Loucy (cell line): ENCODE measurements around the gene PIEZO1.

Experiments used
- H2AFZ ChIP-seq: fragments of 200-600 bp; sonication (generic); 2 replicates; pipeline ENCODE4 v1.6.0; 2016; ENCODE audit warnings: antibody characterized with exemption, mild to moderate bottlenecking, low read length, moderate library complexity
- H3F3A ChIP-seq: fragments of 200-600 bp; 2 replicates; pipeline ENCODE4 v1.6.0; 2016; ENCODE audit warnings: antibody characterized with exemption, low read depth, mild to moderate bottlenecking
- H3K27me3 ChIP-seq: fragments of 200-600 bp; sonication (generic); 2 replicates; pipeline ENCODE4 v1.6.1; 2014; ENCODE audit warnings: low read length, mild to moderate bottlenecking; ENCODE audit not compliant: insufficient read depth, poor library complexity, severe bottlenecking
- H3K36me3 ChIP-seq: fragments of 200-600 bp; sonication (generic); 2 replicates; pipeline ENCODE4 v1.6.1; 2016; ENCODE audit warnings: low read length; ENCODE audit not compliant: insufficient read depth
- H3K4me1 ChIP-seq: fragments of 200-600 bp; sonication (generic); 2 replicates; pipeline ENCODE4 v1.5.1; 2014; ENCODE audit warnings: low read length, mild to moderate bottlenecking; ENCODE audit not compliant: insufficient read depth, poor library complexity, severe bottlenecking
- H3K4me2 ChIP-seq: fragments of 200-600 bp; sonication (generic); 2 replicates; pipeline ENCODE4 v1.6.0; 2014; ENCODE audit warnings: antibody characterized with exemption, low read length, low read depth, mild to moderate bottlenecking; ENCODE audit not compliant: poor library complexity, severe bottlenecking
- H3K4me3 ChIP-seq: fragments of 200-600 bp; sonication (generic); 2 replicates; pipeline ENCODE4 v1.5.1; 2014; ENCODE audit warnings: low read length, mild to moderate bottlenecking, mixed read lengths; ENCODE audit not compliant: poor library complexity, severe bottlenecking
- H3K79me2 ChIP-seq: fragments of 200-600 bp; sonication (generic); 2 replicates; pipeline ENCODE4 v1.6.1; 2014; ENCODE audit warnings: low read length; ENCODE audit not compliant: insufficient read depth
- H3K9ac ChIP-seq: fragments of 200-600 bp; sonication (generic); 2 replicates; pipeline ENCODE4 v1.6.0; 2014; ENCODE audit warnings: mild to moderate bottlenecking, low read depth, low read length, moderate library complexity; ENCODE audit not compliant: poor library complexity, severe bottlenecking
- H3K9me2 ChIP-seq: fragments of 200-600 bp; sonication (generic); replicated peaks from 2 replicates; pipeline ENCODE4 v1.6.1; 2016; ENCODE audit warnings: low read depth, low read length, mixed read lengths
- H3K9me3 ChIP-seq: fragments of 200-600 bp; sonication (generic); 2 replicates; pipeline ENCODE4 v1.6.1; 2014; ENCODE audit warnings: mild to moderate bottlenecking, antibody characterized with exemption, low read length, low read depth; ENCODE audit not compliant: insufficient read depth
- H4K20me1 ChIP-seq: fragments of 200-600 bp; sonication (generic); 2 replicates; pipeline ENCODE4 v1.6.0; 2014; ENCODE audit warnings: antibody characterized with exemption, low read length, mild to moderate bottlenecking; ENCODE audit not compliant: insufficient read depth, poor library complexity, severe bottlenecking
- EZH2phosphoT487 ChIP-seq: fragments of 200-600 bp; IDR thresholded peaks from 2 replicates; pipeline ENCODE4 v1.6.1; 2018; ENCODE audit warnings: antibody characterized with exemption, mild to moderate bottlenecking, moderate library complexity, borderline replicate concordance
- TF ChIP-seq, protein P1 (sequence below): fragments of 200-600 bp; sonication (generic); conservative IDR thresholded peaks from 2 replicates; pipeline ENCODE4 v1.5.1; 2014; ENCODE audit warnings: mild to moderate bottlenecking, antibody characterized with exemption, low read length

The PIEZO1 gene

DNA sequence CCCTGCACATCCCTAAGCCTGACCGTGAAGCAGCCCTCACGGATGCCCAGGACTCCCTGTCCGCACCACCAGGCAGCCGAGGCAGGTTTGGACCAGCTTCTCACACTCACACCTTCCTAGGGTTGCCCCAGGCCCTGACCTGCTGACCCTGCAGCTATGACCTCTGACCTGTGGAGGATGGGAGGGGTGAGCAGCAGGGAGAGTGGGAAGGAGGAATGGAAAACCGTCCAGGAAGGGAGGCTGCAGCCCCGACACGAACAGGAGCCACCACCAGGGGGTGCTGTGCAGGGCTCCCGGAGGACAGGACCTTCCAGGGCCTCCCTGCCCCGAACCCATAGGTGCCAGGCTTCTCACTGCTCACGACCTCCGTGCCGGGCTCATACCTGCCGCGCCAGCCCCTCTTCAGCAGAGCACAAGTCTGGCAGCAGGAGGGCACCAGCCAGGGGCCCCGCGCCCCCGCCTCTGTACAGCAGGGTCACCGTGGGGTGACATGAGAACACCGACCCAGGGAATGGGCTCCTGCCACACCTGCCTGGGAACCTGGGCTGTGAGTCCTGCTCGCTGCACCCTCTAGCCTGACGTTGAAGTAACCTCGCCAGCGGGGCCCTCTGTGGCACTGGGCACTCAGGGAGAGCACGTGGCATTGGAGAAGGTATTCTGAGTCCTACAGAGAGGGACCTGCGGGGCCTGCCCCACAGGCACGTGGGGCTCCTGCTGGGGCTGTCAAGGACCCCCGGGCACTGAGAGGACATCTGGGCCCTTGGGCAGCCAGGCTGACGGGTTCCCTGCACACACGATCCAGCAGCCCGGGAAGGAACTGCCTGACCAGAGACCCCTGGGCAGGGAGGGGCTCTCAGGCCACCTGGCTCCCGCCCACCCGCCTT is 41.1 kb downstream of the PIEZO1 start:
- H4K20me1 ChIP-seq, result peaks cover 5% of the 10 kb centered on the region
- 0 out of 2 replicates have a peak, but pooled peaks cover 2% of the 10 kb centered on the region for H3K79me2 ChIP-seq
- TF ChIP-seq EZH2phosphoT487, result no peak
- TF ChIP-seq, protein P1, sequence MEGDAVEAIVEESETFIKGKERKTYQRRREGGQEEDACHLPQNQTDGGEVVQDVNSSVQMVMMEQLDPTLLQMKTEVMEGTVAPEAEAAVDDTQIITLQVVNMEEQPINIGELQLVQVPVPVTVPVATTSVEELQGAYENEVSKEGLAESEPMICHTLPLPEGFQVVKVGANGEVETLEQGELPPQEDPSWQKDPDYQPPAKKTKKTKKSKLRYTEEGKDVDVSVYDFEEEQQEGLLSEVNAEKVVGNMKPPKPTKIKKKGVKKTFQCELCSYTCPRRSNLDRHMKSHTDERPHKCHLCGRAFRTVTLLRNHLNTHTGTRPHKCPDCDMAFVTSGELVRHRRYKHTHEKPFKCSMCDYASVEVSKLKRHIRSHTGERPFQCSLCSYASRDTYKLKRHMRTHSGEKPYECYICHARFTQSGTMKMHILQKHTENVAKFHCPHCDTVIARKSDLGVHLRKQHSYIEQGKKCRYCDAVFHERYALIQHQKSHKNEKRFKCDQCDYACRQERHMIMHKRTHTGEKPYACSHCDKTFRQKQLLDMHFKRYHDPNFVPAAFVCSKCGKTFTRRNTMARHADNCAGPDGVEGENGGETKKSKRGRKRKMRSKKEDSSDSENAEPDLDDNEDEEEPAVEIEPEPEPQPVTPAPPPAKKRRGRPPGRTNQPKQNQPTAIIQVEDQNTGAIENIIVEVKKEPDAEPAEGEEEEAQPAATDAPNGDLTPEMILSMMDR, result peak; percentile 61
- no peak overlapping the region for H3K9ac ChIP-seq
- no peak overlapping the region for H3K4me3 ChIP-seq
- H3K36me3 ChIP-seq, result no peaks in the 10 kb centered on the region; the same call in 1 of the 2 replicates
- H3K27me3 ChIP-seq, result no peaks in the 10 kb centered on the region
- H2AFZ ChIP-seq, result no peak overlapping the region
- H3F3A ChIP-seq, result no peaks in the 10 kb centered on the region
- H3K9me2 ChIP-seq, result no peaks in the 10 kb centered on the region
- no peaks in the 10 kb centered on the region for H3K9me3 ChIP-seq
- H3K4me1 ChIP-seq, result no peaks in the 10 kb centered on the region
- H3K4me2 ChIP-seq, result no peak overlapping the region

DNA sequence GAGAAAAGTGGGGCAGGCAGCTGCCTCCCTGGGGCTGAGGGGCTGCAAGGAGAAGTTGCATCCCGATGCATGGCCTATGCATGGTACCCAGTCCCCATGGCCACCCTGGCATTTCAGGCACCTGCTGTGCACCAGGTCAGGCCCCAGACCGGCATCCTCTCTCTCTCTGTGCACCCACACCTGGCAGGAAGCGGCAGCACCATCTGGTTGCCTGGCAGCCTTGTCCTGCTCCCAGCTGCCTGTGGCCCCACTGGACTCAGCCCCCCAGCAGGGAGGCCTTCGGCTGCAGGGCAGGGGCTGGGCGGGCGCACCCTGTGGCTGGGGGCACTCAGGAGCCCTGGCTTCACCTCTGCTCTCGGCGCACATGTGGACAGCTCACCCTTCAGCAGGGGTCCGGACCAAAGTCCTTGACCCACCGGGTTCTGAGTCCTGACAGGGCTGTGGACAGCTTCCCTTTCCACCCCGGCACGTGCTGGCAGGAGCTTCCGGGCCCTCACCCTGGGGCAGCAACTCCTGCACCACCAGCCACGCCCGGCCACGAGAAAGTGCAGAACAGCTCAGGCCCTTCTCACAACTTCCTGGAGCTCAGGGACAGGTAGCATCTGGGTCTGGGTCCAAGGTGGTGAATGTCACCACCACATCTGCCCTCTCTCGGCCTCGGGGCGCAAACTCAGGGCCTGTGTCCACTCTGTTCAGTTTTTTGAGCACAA is 42.0 kb downstream of the PIEZO1 start:
- TF ChIP-seq EZH2phosphoT487, result no peak
- TF ChIP-seq, protein P1, result no peak
- no peaks in the 10 kb centered on the region for H3K4me1 ChIP-seq
- no peaks in the 10 kb centered on the region for H3K9me3 ChIP-seq
- H3K36me3 ChIP-seq, result peaks cover under 1% of the 10 kb centered on the region; the same call in 1 of the 2 replicates
- no peak overlapping the region for H3K4me2 ChIP-seq
- no peak overlapping the region for H3K9ac ChIP-seq
- H3K79me2 ChIP-seq, result 0 out of 2 replicates have a peak, but pooled peaks cover 2% of the 10 kb centered on the region
- H3K9me2 ChIP-seq, result no peaks in the 10 kb centered on the region
- H2AFZ ChIP-seq, result no peak overlapping the region
- peaks cover 5% of the 10 kb centered on the region for H4K20me1 ChIP-seq
- no peak overlapping the region for H3K4me3 ChIP-seq
- no peaks in the 10 kb centered on the region for H3K27me3 ChIP-seq
- no peaks in the 10 kb centered on the region for H3F3A ChIP-seq

DNA sequence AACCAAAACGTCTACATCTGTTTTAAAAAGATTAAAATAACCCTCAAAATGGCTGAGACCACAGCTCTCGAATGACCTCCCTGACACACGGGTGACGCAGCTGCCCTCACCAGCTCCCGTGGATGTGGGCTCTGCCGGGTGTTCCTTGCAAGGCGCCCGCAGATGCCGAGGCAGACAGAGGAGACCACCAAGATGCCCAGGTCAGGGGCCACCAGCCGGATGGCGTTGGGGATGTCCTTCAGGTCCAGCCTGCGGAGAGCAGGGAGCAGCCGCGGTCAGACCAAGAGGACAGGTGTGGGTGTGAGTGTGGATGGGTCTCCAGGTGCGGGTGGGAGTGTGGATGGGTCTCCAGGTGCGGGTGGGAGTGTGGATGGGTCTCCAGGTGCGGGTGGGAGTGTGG is 43.7 kb downstream of the PIEZO1 start:
- H3K9ac ChIP-seq, result no peak overlapping the region
- peaks cover 5% of the 10 kb centered on the region; the same call in 1 of the 2 replicates for H3K36me3 ChIP-seq

More for the DNA sequence above, 43.7 kb downstream of the PIEZO1 start:
- TF ChIP-seq, protein P1, result no peak
- no peak for TF ChIP-seq EZH2phosphoT487
- Histone ChIP-seq H4K20me1 (peaks cover 3% of the 10 kb centered on the region), H2AFZ (no peak overlapping the region), H3K4me3 (no peak overlapping the region), H3F3A (no peaks in the 10 kb centered on the region), H3K79me2 (no peaks in the 10 kb centered on the region), H3K27me3 (no peaks in the 10 kb centered on the region), H3K4me2 (no peak overlapping the region), H3K9me2 (no peaks in the 10 kb centered on the region), H3K9me3 (no peaks in the 10 kb centered on the region), H3K4me1 (no peaks in the 10 kb centered on the region)
